Neural cell (in vitro differentiated cells): Measurements from ENCODE around the gene NEURL1. TPM values are rescaled to one million over a fixed set of nuclear protein-coding genes. Genes with fewer than 3 reads are reported as not detected.

Experiments used
- H2AFZ ChIP-seq: fragments of 200-600, 300-800 bp; sonication (generic), shearing (Covaris generic); 2 replicates; pipeline ENCODE4 v1.6.0; 2014; ENCODE audit warnings: low read depth, mild to moderate bottlenecking, antibody characterized with exemption, low read length, moderate library complexity
- H3F3A ChIP-seq: fragments of 200-600 bp; shearing (Covaris generic); 2 replicates; pipeline ENCODE4 v1.6.1; 2016; ENCODE audit warnings: mild to moderate bottlenecking, moderate library complexity, mixed read lengths, antibody characterized with exemption, low read length; ENCODE audit not compliant: insufficient read depth, poor library complexity, severe bottlenecking
- H3K27ac ChIP-seq: fragments of 200-600, 300-800 bp; sonication (generic), shearing (Covaris generic); 2 replicates; pipeline ENCODE4 v1.5.1; 2014; ENCODE audit warnings: mild to moderate bottlenecking, low read length, moderate library complexity
- H3K27me3 ChIP-seq: fragments of 300-800, 200-600 bp; sonication (generic), shearing (Covaris generic); 2 replicates; pipeline ENCODE4 v1.6.0; 2014; ENCODE audit warnings: mild to moderate bottlenecking, low read depth, low read length, moderate library complexity; ENCODE audit not compliant: insufficient read depth
- H3K36me3 ChIP-seq: fragments of 300-800, 200-600 bp; sonication (generic), shearing (Covaris generic); 2 replicates; pipeline ENCODE4 v1.5.1; 2014; ENCODE audit warnings: mild to moderate bottlenecking, antibody characterized with exemption, low read length, moderate library complexity; ENCODE audit not compliant: insufficient read depth
- H3K4me2 ChIP-seq: fragments of 300-800, 200-600 bp; sonication (generic), shearing (Covaris generic); 2 replicates; pipeline ENCODE4 v1.6.0; 2014; ENCODE audit warnings: mild to moderate bottlenecking, low read length
- H3K4me3 ChIP-seq: fragments of 300-800, 200-600 bp; sonication (generic), shearing (Covaris generic); 2 replicates; pipeline ENCODE4 v1.5.1; 2014; ENCODE audit warnings: mild to moderate bottlenecking, low read length, moderate library complexity
- H3K79me2 ChIP-seq: fragments of 200-600 bp; shearing (Covaris generic); replicated peaks from 2 replicates; pipeline ENCODE4 v1.6.0; 2014; ENCODE audit warnings: mild to moderate bottlenecking, low read length, moderate library complexity; ENCODE audit not compliant: insufficient read depth
- H3K9ac ChIP-seq: fragments of 300-800, 200-600 bp; sonication (generic), shearing (Covaris generic); 2 replicates; pipeline ENCODE4 v1.6.1; 2016; ENCODE audit warnings: mild to moderate bottlenecking, low read length, mixed read lengths
- H3K9me2 ChIP-seq: fragments of 200-600 bp; shearing (Covaris generic); 2 replicates; pipeline ENCODE4 v1.6.1; 2016; ENCODE audit warnings: mild to moderate bottlenecking, low read length, mixed read lengths; ENCODE audit not compliant: insufficient read depth
- H3K9me3 ChIP-seq: fragments of 200-600, 300-800 bp; sonication (generic), shearing (Covaris generic); 2 replicates; pipeline ENCODE4 v1.6.1; 2016; ENCODE audit warnings: mild to moderate bottlenecking, mixed run types, low read length, moderate library complexity, mixed read lengths
- H4K20me1 ChIP-seq: fragments of 200-600 bp; shearing (Covaris generic); 2 replicates; pipeline ENCODE4 v1.6.1; 2016; ENCODE audit warnings: mild to moderate bottlenecking, mixed run types; ENCODE audit not compliant: insufficient read depth
- EZH2 ChIP-seq: fragments of 200-600, 300-800 bp; shearing (Covaris generic), sonication (generic); IDR thresholded peaks from 2 replicates; pipeline ENCODE4 v1.6.1; 2014; ENCODE audit warnings: antibody characterized with exemption, low read length, borderline replicate concordance, mild to moderate bottlenecking; ENCODE audit not compliant: insufficient read depth, poor library complexity, severe bottlenecking
- MXI1 ChIP-seq: fragments of 450-650 bp; conservative IDR thresholded peaks from 2 replicates; pipeline ENCODE4 v1.6.1; 2014; ENCODE audit warnings: antibody characterized with exemption, mild to moderate bottlenecking; ENCODE audit not compliant: poor library complexity, severe bottlenecking
- POLR2AphosphoS5 ChIP-seq: IDR thresholded peaks from 2 replicates; pipeline ENCODE4 v1.6.1; 2012
- RAD21 ChIP-seq: fragments of 450-650 bp; conservative IDR thresholded peaks from 2 replicates; pipeline ENCODE4 v1.6.1; 2014; ENCODE audit warnings: antibody characterized with exemption, mild to moderate bottlenecking, moderate library complexity
- REST ChIP-seq: IDR thresholded peaks from 2 replicates; pipeline ENCODE4 v1.6.1; 2012; ENCODE audit warnings: borderline replicate concordance
- SMC3 ChIP-seq: fragments of 450-650 bp; conservative IDR thresholded peaks from 2 replicates; pipeline ENCODE4 v1.6.1; 2014; ENCODE audit warnings: antibody characterized with exemption, mild to moderate bottlenecking, moderate library complexity; ENCODE audit not compliant: poor library complexity
- TAF1 ChIP-seq: IDR thresholded peaks from 2 replicates; pipeline ENCODE4 v1.6.1; 2012; ENCODE audit warnings: low read depth
- polyA plus RNA-seq: library from polyadenylated mRNA; depleted of rRNA; stranded (reverse); fragments of >200 nt; gene quantifications from 2 replicates; pipeline ENCODE4 v1.2.3, GENCODE V29; 2014
- TF ChIP-seq, protein P1 (sequence below): fragments of 450-650 bp; IDR thresholded peaks from 2 replicates; pipeline ENCODE4 v1.5.1; 2014; ENCODE audit warnings: antibody characterized with exemption, mild to moderate bottlenecking, moderate library complexity; ENCODE audit not compliant: poor library complexity, severe bottlenecking

The NEURL1 gene
- polyA plus RNA-seq, 1 donor from 2014 or later = 12.3 TPM

- H3K4me3 ChIP-seq = peak overlapping the region; percentile 65
- H3K79me2 ChIP-seq = no peaks in the 10 kb centered on the region
- TF ChIP-seq REST (no peak), POLR2AphosphoS5 (no peak)
- no peaks in the 10 kb centered on the region for H3K9me2 ChIP-seq
- H3F3A ChIP-seq = no peaks in the 10 kb centered on the region
- no peaks in the 10 kb centered on the region for H3K27me3 ChIP-seq
- H3K9me3 ChIP-seq = no peaks in the 10 kb centered on the region
- peak overlapping the region; percentile 50 for H3K9ac ChIP-seq
- H4K20me1 ChIP-seq = no peaks in the 10 kb centered on the region
- H3K4me2 ChIP-seq = no peak overlapping the region
- H3K36me3 ChIP-seq = no peaks in the 10 kb centered on the region
- H2AFZ ChIP-seq = no peak overlapping the region
- no peak overlapping the region for H3K27ac ChIP-seq
Observed at GRCh38 chr10:103554488-103555324, 61.2 kb downstream of the NEURL1 start.

DNA sequence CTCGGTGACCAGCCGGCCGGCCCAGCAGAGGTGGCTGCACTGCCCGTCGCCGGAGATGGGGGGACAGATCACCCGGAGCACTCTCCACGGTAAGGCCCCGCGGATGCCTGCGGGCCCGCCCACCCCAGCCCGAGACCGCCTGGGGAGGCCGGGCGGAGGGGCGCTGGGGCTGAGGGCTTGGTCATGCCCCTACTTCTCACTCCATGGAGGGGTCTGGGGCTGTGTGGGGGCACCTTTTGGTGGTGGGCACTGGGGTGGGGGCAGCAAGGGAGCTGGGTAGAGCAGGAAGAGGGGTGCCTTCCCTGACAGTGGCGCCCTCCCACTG is 61.8 kb downstream of the NEURL1 start:
- Histone ChIP-seq H3F3A (no peaks in the 10 kb centered on the region), H3K27ac (no peak overlapping the region), H3K27me3 (no peaks in the 10 kb centered on the region), H4K20me1 (no peaks in the 10 kb centered on the region), H3K79me2 (no peaks in the 10 kb centered on the region), H3K9ac (peak overlapping the region; percentile 50), H3K4me2 (no peak overlapping the region), H3K9me2 (no peaks in the 10 kb centered on the region), H3K36me3 (no peaks in the 10 kb centered on the region), H3K9me3 (no peaks in the 10 kb centered on the region), H3K4me3 (peak overlapping the region; percentile 65), H2AFZ (no peak overlapping the region)
- TF ChIP-seq REST (no peak), EZH2 (no peak), SMC3 (no peak), MXI1 (no peak), RAD21 (no peak), TAF1 (no peak), POLR2AphosphoS5 (no peak)
- TF ChIP-seq, protein P1, sequence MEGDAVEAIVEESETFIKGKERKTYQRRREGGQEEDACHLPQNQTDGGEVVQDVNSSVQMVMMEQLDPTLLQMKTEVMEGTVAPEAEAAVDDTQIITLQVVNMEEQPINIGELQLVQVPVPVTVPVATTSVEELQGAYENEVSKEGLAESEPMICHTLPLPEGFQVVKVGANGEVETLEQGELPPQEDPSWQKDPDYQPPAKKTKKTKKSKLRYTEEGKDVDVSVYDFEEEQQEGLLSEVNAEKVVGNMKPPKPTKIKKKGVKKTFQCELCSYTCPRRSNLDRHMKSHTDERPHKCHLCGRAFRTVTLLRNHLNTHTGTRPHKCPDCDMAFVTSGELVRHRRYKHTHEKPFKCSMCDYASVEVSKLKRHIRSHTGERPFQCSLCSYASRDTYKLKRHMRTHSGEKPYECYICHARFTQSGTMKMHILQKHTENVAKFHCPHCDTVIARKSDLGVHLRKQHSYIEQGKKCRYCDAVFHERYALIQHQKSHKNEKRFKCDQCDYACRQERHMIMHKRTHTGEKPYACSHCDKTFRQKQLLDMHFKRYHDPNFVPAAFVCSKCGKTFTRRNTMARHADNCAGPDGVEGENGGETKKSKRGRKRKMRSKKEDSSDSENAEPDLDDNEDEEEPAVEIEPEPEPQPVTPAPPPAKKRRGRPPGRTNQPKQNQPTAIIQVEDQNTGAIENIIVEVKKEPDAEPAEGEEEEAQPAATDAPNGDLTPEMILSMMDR = no peak
